GM19043 (cell line): Measurements from ENCODE around the gene DUSP22.
"Not testable (repeated sequence)": the region's sequence is repeated elsewhere in the genome, so short reads cannot be mapped to it uniquely, and the experiment has no call there.

Experiments
- ATAC-seq: cut with Tn5 transposase; IDR thresholded peaks from one replicate; pipeline ENCODE4 v1.9.1; 2021; ENCODE audit warnings: low read depth; ENCODE audit not compliant: unreplicated experiment

Gene DUSP22

GRCh38 chr6:279341-280029, 12.8 kb upstream of the DUSP22 start:
- no peak for ATAC-seq

DNA sequence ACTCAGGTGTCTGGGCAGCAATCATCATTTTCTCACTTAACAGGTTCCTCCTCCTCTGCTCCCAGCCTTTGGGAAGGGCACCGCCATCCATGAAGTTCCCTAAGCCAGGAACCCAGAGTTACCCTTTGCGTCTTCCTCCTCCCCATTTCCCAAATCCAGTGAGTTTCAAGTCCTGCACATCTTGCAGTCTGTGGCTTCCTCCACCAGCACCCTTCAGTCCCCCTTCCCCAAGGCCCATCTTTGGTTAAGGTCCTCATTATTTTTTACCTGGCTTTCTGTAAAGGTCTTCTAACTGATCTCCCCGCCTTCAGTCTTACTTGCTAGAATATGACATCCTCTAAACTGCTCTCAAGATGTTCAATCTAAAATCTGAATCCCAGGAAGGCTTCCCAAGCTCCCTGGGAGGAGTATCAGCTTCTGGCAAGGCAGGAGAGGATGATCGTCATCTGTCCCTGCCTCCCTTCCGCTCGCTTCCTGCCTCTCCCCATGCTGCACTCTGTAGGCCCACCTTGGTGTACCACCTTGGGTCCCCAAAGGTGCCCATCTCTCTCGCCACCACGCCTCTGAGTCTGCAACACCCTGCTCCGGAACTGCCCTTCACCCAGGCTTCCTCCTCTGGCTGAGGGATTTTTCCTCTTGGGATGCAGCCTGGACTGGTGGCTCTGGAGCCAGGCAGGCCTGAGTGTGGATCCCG, 11.4 kb upstream of the DUSP22 start:
- no peak for ATAC-seq

DNA sequence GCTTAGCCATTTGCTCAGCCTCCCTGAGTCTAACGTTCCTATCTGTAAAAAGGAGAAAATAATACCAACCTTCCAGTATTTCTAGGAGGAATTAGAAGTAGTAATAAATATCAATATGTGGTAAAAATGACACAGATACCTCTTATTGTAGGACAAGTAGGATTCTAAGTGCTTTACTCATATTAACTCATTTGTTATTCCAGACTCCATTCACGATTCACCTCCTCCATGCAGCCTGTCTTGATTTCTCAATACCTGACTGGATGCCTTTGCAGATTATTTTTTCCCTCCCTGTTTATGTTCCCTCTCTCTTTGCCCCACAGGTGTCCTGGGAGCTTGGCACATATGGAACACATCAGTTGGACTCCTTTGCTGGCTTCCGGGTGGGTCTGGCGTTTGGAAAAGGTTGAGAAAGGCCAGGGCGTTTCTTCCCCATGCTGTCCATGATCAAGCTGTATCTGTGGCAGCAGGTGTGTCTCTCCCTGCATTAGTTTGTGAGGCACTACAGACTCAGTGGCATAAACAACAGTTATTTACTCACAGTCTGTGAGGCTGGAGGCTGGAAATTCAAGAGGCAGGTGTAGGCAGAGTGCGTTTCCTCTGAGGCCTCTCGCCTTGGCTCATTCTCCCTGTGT, 10.7 kb upstream of the DUSP22 start:
- no peak for ATAC-seq

DNA sequence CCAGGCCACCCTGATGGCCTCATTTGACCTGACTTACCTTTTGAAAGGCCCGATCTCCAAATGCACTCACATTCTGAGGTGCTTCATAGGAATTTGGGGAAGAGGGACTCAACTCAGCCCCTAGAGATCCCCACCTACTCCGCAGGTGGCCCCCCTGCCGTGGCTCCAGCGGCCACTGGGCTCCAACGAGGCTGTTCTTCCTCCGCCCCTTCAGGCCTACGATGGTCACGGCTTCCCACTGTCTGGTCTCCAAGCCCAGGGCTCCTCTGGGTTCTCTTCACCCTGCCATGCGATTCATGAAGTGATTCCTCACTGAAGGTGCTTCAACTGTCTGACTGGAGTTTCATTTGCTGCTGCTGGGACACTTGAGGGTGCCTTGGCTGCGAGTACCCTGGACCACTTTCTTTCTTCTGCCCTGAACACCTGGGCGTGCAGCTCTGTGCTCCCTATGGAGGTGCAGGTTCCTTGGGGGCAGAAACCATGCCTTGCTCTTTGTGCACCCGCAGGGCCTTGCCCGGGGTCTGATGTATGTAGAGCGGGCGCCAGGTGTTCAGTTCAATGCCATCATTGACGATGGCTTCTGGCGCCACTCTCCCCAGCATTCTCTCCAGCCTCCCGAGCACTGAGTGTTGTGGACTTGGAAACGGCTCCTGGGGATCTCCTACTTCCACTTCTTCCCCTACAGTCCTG, 10.0 kb upstream of the DUSP22 start:
- ATAC-seq = no peak

DNA sequence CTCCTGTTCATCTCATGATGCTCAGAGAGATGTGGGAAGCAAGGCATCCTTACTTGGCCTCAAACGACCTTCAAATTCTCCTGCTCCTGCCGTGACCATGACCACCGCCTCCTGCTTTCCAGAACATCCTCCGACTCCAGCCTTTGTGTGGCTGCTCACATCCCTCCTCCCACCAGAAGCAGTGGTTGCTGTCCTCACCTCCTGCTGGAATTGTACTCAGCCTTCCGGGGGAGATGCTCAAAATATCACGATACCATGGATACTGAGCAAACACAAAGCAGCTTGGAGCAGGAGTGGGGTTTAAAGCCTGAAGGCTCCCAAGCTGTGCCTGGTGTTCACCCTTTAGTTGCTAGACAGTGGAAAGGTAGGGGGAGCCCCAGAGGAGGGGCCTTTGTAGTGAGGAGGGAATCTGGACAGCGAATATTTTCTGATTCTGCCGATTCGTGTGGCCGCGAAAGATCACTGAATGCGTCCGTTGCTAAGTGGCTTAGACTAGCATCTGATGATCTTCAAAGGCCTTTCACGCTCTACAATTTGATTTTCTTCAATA, 9.3 kb upstream of the DUSP22 start:
- ATAC-seq = no peak

DNA sequence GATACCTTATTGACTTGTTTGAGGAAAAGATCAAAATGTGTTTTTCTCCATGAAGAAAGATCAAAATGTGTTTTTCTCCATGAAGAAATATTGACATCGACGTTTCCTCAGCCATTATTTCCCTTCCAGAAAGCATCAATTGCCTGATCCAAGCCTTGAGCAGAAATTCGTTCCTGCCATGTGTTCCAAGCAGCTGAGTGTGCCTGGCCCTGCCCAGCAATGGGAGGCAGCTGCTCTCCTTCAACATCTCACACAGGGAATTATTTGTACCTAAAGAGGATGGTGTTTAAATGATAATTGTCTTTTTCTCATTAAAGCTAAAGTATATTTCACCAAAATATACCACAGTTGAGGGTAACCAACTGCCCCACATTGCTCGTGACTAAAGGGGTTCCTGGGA, 7.8 kb upstream of the DUSP22 start:
- no peak for ATAC-seq

GRCh38 chr6:285030-285771, 7.1 kb upstream of the DUSP22 start:
- no peak for ATAC-seq

- ATAC-seq = not testable (repeated sequence)
These were observed 6.4 kb upstream of the DUSP22 start for GRCh38 chr6:285902-286301.

DNA sequence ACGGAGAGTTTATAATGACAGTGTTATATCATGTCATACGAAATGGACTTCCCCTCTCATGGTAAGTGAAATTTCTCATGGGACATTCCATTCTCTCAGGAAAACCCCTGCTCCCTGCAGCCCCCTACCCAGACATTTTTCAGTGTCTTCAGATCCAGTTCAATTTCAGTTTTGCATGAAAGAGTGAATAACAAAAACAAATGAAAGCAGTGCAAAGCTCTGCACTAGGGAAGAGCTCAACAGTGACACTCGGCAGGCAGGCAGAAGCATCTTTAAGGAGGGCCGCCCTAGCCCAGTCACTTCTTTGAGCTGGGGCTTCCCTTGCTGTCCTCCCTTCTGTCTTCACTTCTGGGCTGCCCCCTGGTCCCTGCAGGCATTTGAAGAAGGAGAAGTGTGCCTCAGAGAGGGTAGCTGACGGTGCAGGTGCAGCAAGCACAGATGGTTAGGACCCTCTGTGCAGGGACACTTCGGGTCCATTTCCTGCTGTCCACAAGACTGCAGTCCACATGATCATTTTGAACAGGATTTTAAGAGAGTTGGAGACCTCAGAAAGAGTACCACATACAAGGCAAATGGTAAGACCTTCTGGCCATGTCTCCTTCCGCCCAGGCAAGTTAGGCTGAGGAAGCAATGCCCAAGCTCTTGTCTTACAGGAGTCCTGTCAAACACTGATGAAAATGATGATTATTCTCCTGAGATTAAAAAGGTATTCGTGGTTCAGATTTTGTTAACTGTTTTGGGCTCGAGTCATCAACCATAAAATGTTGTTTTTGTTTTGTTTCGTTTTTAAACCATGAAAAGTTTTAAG, 5.4 kb upstream of the DUSP22 start:
- no peak for ATAC-seq

DNA sequence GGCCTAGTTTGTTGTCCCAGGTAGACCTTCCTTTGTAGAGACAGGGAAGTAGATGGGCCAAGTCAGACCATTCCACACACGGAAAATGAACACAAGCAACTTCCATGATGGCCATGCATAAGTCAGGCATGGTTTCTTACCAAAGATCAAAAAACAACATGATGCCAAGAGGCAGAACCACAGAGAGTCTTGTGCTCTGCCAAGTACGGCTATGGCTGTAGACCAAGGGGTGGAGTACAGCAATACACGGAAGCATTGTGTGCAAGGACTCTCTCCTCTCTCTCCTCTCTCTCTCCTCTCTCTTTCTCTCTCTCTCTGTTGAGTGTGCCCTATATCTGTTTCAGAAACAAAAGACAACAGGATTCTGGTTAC, 4.8 kb upstream of the DUSP22 start:
- no peak for ATAC-seq

GRCh38 chr6:288866-289265, 3.4 kb upstream of the DUSP22 start:
- no peak for ATAC-seq

DNA sequence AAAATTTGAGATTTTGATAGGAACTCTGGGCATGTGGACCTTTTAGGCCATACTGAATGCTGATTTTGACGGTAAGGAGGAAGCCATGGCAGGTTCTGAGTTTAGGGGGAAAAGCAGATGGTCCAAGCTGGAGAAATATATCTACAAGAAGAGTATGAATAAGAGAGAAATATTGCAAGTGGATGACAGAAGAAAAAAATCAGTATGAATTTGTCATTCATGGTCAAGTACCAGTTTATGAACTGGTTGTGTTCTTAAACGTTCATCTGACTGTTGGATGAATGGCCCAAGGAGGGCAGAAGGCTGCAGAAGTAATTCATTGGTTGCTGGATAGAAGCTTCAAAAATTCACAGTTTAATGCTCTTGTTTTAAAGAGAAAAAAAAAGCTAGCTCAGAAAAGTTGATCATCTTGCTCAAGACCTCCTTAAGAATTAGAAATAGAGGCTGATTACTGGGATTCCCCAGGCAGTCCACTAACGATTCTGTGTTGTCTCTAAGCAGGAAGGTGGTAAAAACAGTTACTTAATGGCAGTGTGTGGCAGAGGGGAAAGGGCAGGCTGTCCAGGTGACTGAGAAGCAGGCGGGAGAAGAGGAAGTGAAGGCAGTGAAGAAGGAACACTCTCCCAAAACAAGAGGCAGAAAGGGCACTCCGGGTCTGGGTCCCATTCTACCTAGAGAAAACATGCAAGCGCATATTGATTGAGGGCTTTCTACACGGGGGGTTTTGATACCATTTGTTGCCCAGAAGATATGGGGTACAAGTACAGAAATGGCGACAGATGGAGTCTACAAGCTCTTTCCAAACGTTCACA, 2.0 kb upstream of the DUSP22 start:
- ATAC-seq = no peak

GRCh38 chr6:291204-291696, 1.0 kb upstream of the DUSP22 start:
- no peak for ATAC-seq

- ATAC-seq = peak; percentile 27
These were observed 362 bp downstream of the DUSP22 start for GRCh38 chr6:292506-293192.

DNA sequence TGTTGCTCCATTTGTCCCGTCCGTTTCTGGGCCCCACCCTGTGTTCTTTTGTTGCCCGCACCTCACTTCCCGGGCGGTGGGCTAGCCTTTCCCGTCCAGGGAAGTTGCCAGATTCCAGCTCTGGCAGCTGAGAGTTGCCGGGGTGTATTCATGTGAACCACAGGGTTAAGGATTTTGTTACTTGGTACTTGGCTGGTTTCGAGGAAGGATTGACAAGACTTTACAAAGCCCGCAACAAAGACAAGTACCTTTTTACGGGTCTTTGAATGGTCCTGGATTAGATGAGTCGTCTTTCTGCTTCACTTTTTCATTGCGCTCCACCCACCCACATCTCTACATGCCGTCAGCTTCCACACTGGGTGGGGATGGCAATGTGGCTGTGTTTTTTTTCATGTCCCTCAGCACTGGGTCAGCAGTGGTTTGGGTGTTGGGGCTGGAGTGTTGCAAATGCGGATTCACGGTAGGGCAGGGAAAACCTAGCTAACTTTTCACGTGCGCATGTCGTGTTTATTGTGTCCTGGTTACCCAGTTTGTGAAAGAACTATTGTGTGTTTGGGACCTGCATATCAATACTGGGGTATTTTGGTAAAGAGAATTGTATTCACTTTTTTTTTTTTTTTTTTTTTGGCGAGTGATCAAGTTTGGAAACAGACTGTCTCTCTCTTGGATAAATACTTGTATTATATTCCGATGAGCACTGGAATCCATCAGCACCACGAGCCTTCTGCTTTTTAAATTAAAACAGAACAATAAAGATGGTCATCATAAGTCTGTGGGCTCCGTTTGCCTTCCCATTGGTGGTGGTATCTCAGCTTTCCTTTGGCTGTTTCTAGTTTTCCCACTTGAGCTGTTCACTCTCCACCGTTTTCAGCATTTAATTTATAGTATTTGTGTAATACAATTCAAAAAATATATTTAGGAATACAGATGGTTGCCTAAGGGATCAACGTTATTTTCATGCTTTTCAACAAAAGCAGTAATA, 1.2 kb downstream of the DUSP22 start:
- ATAC-seq = no peak

DNA sequence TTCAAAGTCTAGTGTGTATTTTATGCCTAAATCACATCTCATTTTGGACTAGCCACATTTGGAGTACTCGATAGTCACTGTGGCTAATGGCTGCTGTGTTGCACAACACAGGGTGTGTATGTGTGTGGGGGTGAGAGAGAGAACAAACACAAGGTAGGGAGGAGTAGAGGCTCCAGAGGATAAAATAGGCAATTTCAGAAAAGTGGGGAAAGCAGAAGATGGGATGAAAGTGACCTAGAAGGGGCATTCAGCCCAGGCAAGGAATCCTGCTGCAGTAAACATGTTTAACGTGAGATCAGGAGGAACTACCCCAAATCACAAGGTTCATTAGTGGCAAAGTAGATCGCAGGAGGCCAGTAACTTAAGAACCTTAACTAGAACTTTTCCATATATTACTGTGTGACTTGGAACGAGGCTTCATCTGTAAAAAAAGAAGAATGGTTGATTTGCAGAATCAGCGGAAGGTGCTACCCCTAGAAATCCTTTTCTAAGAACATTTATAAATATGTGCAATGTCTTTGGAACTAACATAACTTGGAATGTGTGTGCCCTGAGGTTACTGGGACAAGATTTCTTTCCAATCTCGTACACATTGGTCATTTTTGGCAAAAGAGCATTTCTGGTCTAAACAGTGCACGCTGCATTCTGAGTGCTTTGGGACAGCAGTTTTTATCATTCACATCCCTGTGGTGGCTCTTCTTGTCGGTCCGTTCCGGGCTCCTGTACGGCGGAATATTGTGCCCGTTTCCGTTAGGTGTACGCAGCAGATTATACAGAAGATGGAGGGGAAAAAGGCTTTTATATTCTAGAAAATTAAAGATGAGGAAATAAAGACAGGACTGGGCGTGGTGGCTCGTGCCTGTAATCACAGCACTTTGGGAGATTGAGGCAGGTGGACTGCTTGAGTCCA, 2.6 kb downstream of the DUSP22 start:
- ATAC-seq = no peak
